Vagina (tissue), 2 donors: ENCODE measurements around the gene PNLIPRP3.

Experiments used
- POLR2A ChIP-seq, 2 donors: fragments of 450-650 bp; IDR thresholded peaks; one replicate each; pipeline ENCODE4 v1.6.1; 2017; ENCODE audit warnings: antibody characterized with exemption in 2 of 2, mild to moderate bottlenecking in 2 of 2, moderate library complexity in 2 of 2
- TF ChIP-seq, protein P1 (sequence below), 3 experiments: fragments of 450-650 bp in 2 of 3; fragments of 200-600 bp in 1 of 3; sonication (generic) in 1 of 3; IDR thresholded peaks; one replicate each; pipeline ENCODE4 v1.5.1; 2017 to 2019; ENCODE audit warnings: antibody characterized with exemption in 3 of 3, mild to moderate bottlenecking in 2 of 3, moderate library complexity in 2 of 3

DNA sequence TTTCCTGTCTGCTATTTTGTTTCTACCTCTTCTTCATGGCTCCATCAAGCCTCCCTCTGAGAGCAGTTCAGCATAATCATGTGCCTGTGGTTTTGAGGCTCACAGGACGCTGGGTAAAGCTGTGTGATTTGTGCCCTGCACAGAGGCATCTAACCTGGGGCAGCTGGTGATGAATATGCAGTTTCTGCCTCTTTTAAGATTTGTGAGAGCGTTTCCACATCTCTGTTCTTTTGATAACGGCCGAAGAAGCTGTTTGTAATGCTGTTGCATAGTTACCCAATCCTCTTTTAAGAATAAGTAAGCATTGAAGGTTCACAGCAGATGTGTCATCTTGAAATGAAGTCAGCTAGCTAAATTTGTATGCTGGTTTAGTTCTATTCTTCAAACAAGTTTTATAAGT, 45.2 kb downstream of the PNLIPRP3 start:
- no peak for TF ChIP-seq POLR2A (IDR thresholded peaks at IDR 0.05)
- TF ChIP-seq, protein P1, sequence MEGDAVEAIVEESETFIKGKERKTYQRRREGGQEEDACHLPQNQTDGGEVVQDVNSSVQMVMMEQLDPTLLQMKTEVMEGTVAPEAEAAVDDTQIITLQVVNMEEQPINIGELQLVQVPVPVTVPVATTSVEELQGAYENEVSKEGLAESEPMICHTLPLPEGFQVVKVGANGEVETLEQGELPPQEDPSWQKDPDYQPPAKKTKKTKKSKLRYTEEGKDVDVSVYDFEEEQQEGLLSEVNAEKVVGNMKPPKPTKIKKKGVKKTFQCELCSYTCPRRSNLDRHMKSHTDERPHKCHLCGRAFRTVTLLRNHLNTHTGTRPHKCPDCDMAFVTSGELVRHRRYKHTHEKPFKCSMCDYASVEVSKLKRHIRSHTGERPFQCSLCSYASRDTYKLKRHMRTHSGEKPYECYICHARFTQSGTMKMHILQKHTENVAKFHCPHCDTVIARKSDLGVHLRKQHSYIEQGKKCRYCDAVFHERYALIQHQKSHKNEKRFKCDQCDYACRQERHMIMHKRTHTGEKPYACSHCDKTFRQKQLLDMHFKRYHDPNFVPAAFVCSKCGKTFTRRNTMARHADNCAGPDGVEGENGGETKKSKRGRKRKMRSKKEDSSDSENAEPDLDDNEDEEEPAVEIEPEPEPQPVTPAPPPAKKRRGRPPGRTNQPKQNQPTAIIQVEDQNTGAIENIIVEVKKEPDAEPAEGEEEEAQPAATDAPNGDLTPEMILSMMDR (IDR thresholded peaks at IDR 0.05) = no peak
